BJ (cell line): Measurements from ENCODE around the gene ZNF280D. TPM values are rescaled to one million over a fixed set of nuclear protein-coding genes. Genes with fewer than 3 reads are reported as not detected.

Experiments used
- CTCF ChIA-PET: fragments of 350-600 bp; formaldehyde crosslinking; extraction: SDS; loops from one replicate; lab custom pipeline; 2021; ENCODE audit warnings: antibody characterized with exemption, inconsistent platforms; lab: Yijun Ruan, JAX
- POLR2A ChIA-PET: fragments of 300-600 bp; sonication (Branson Sonifier 250); formaldehyde crosslinking; extraction: SDS; loops from one replicate; lab custom pipeline; 2021; ENCODE audit warnings: antibody characterized with exemption; lab: Charles Lee
- DNase-seq: peaks from one replicate; pipeline ENCODE4 v3.0.0-alpha.2; 2011; ENCODE audit warnings: low read depth
- H3K27me3 ChIP-seq: 2 replicates; pipeline ENCODE4 v1.6.0; 2011; ENCODE audit warnings: low read length; ENCODE audit not compliant: control insufficient read depth, insufficient read depth
- H3K36me3 ChIP-seq: 2 replicates; pipeline ENCODE4 v1.5.1; 2011; ENCODE audit warnings: low read length; ENCODE audit not compliant: control insufficient read depth, insufficient read depth
- H3K4me3 ChIP-seq: 2 replicates; pipeline ENCODE4 v1.5.1; 2011; ENCODE audit warnings: low read depth, mild to moderate bottlenecking, control low read depth, low read length
- polyA plus RNA-seq: library from polyadenylated mRNA; depleted of rRNA; stranded (reverse); fragments of >200 nt; gene quantifications from 2 replicates; pipeline ENCODE4 v1.2.3, GENCODE V29; 2011
- TF ChIP-seq, protein P1 (sequence below): IDR thresholded peaks from 2 replicates; pipeline ENCODE4 v1.5.1; 2011; ENCODE audit warnings: low read depth, mild to moderate bottlenecking, control low read depth, inconsistent platforms, low read length, moderate library complexity; ENCODE audit not compliant: insufficient read depth

The ZNF280D gene
- polyA plus RNA-seq, 1 experiment: 4.0 TPM

DNA sequence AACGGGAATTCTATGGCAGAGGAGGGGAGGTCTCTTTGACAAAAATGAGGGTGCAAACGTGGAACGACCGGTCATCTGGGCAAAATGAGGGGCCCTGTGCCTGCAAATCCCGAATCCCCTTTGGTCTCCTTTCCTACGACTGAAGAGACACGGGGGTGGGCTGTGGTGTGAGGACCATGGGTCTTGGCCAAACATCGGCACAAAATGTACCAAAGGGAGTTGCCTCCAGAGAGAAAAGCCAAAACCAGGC, 498 bp downstream of the ZNF280D start:
- CTCF ChIA-PET: interaction anchor here (0.6 kb wide), 1 partner anchor 143 kb away, joined by 3 read pairs; no protein-coding TSS in a partner anchor
- Histone ChIP-seq H3K36me3 (no peaks in the 10 kb centered on the region), H3K27me3 (no peaks in the 10 kb centered on the region), H3K4me3 (peak overlapping the region; percentile 58)
- POLR2A ChIA-PET: interaction anchor here (0.6 kb wide), 1 partner anchor 796 kb away, joined by 4 read pairs; no protein-coding TSS in a partner anchor
- TF ChIP-seq, protein P1, sequence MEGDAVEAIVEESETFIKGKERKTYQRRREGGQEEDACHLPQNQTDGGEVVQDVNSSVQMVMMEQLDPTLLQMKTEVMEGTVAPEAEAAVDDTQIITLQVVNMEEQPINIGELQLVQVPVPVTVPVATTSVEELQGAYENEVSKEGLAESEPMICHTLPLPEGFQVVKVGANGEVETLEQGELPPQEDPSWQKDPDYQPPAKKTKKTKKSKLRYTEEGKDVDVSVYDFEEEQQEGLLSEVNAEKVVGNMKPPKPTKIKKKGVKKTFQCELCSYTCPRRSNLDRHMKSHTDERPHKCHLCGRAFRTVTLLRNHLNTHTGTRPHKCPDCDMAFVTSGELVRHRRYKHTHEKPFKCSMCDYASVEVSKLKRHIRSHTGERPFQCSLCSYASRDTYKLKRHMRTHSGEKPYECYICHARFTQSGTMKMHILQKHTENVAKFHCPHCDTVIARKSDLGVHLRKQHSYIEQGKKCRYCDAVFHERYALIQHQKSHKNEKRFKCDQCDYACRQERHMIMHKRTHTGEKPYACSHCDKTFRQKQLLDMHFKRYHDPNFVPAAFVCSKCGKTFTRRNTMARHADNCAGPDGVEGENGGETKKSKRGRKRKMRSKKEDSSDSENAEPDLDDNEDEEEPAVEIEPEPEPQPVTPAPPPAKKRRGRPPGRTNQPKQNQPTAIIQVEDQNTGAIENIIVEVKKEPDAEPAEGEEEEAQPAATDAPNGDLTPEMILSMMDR: no peak
- no peak for DNase-seq

DNA sequence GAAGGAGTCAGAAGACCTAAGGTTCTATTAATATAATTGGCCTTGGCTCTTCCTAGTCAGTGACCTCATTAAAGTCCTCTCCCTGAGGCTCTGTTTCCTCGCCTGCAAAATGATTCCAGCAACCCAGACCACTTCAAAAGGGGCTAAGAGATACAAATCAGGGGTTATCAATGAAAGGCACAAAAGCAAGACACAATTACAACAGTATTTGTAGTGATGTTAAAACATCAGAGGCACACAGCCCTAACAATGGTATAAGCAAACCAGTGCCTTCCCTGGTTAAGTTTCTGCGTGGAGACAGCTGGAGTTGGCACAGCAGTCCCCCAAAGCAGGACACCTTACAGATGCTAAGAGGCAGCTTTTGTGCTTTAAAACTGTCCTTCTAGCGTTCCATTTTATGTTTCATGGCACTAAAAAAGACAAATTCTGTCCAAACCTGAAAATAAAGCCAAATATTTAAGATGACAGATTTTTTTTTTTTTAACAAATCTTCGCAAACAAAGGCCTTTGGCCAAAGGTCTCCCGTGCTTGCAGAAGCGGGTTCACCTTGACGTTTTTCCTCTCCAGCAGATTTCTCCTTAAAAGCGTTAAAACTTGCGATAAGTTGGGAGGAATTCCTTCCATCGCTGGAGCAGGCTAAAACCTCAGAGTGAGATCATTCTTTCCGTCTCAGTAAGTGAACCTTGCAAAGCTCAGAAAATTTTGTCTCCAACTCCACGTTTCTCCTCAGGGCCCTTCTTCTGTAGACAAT, 999 bp downstream of the ZNF280D start:
- CTCF ChIA-PET: interaction anchor here (0.6 kb wide), 1 partner anchor 142 kb away, joined by 3 read pairs; no protein-coding TSS in a partner anchor
- Histone ChIP-seq H3K27me3 (no peaks in the 10 kb centered on the region), H3K36me3 (no peaks in the 10 kb centered on the region), H3K4me3 (peak overlapping the region; percentile 58)
- DNase-seq: peak; percentile 17
- TF ChIP-seq, protein P1: no peak
- POLR2A ChIA-PET: interaction anchor here (0.6 kb wide), 1 partner anchor 796 kb away, joined by 4 read pairs; no protein-coding TSS in a partner anchor

DNA sequence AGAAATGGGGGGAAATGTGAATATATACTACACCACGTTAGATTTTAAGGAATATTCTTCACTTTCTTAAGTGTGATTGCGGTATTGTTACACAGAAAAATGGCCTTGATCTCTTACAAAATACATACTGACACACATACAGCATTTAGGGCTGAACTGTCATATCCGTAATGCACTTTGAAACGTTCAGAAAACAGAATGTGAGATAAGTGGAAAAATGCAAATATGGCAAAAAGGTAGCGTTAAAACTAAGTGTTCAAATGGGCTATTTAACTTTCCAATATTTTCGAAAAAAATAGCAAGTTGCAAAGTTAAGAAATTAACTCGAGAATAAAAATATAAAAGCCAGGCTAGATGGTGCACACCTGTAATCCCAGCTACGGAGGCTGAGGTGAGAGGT, 1.8 kb downstream of the ZNF280D start:
- Histone ChIP-seq H3K27me3 (no peaks in the 10 kb centered on the region), H3K4me3 (peak overlapping the region; percentile 58), H3K36me3 (no peaks in the 10 kb centered on the region)
- POLR2A ChIA-PET: no interaction called here
- CTCF ChIA-PET: no interaction called here
- no peak for DNase-seq
- TF ChIP-seq, protein P1: no peak

DNA sequence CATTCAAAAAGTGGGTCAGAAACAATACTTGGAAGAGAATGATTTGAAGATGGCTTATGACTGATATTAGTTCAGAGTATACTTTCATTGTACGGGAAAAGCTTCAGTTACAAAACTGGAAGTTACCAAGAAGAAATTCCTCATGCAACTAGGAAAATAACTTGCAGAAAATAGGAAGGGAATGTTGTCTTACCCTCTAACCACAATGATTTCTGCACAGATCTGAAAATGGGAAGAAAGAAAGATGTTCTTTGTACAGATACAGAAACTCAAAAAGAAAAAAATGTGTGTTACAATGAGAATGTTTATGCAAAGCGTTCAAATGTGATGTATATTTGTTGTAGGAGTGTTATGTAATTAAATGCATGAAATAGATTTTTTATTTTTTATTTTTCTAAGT, 3.7 kb downstream of the ZNF280D start:
- H3K36me3 ChIP-seq: no peaks in the 10 kb centered on the region; the same call in 1 of the 2 replicates
- no peak for DNase-seq
- no peak overlapping the region for H3K4me3 ChIP-seq
- CTCF ChIA-PET: interaction anchor here (1.0 kb wide), 1 partner anchor 30 kb away, joined by 3 read pairs; no protein-coding TSS in a partner anchor
- no peaks in the 10 kb centered on the region for H3K27me3 ChIP-seq
- TF ChIP-seq, protein P1: no peak
- POLR2A ChIA-PET: interaction anchor here (0.6 kb wide), 1 partner anchor 12 kb away, joined by 9 read pairs; no protein-coding TSS in a partner anchor

DNA sequence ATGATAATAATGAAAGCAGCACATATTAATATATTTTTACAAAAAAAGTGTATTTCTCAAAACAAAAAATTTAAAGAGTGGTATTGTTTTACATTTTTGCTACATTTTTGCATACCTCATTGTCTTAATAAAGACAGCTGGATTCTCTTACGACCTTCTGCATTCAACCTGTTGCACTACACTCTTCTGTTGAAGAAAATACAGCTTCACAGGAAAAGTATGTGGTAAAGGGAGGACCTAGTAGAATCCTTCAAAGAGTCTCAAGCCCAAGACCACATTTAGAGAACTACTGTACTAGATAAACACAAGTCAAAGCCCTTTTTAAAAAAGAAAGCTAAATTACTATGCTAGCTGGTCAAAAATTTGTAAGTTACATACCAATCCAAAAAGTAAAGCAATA, 7.9 kb downstream of the ZNF280D start:
- Histone ChIP-seq H3K4me3 (no peak overlapping the region), H3K27me3 (no peaks in the 10 kb centered on the region), H3K36me3 (no peaks in the 10 kb centered on the region; the same call in 1 of the 2 replicates)
- TF ChIP-seq, protein P1: no peak
- DNase-seq: no peak
- ChIA-PET POLR2A (interaction anchor here (0.6 kb wide), 1 partner anchor 235 kb away, joined by 6 read pairs; no protein-coding TSS in a partner anchor), CTCF (no interaction called here)
